PC-9 (cell line): Measurements from ENCODE around the gene PHF20. TPM values are rescaled to one million over a fixed set of nuclear protein-coding genes. Genes with fewer than 3 reads are reported as not detected.

Experiments used
- BruUV-seq: library from RNA; stranded (reverse); fragments of 400-500 nt; replicated peaks from 2 replicates; lab custom pipeline; 2021; lab: Mats Ljungman, UMichigan
- CTCF ChIA-PET: fragments of 300-600 bp; sonication (Branson Sonifier 250); formaldehyde crosslinking; loops from one replicate; lab custom pipeline; 2022; ENCODE audit warnings: antibody characterized with exemption; lab: Charles Lee
- POLR2A ChIA-PET: fragments of 300-600 bp; sonication (Branson Sonifier 250); formaldehyde crosslinking; loops from one replicate; lab custom pipeline; 2022; ENCODE audit warnings: antibody characterized with exemption; ENCODE audit not compliant: unreplicated experiment; lab: Charles Lee
- DNase-seq, 2 experiments: peaks; one replicate each; pipeline versions ENCODE4 v3.0.0 to v3.0.0-alpha.2; 2015 to 2022; ENCODE audit warnings: mixed read lengths in 1 of 2
- H2AFZ ChIP-seq: fragments of 200-600 bp; sonication (generic); 2 replicates; pipeline ENCODE4 v1.8.1; 2017; ENCODE audit warnings: antibody characterized with exemption
- H3F3A ChIP-seq: fragments of 200-600 bp; sonication (generic); 2 replicates; pipeline ENCODE4 v1.8.1; 2017; ENCODE audit warnings: antibody characterized with exemption, mild to moderate bottlenecking, low read depth; ENCODE audit not compliant: insufficient read depth
- H3K27ac ChIP-seq: fragments of 200-600 bp; sonication (generic); 2 replicates; pipeline ENCODE4 v1.6.1; 2016; ENCODE audit warnings: mixed run types
- H3K27me3 ChIP-seq: fragments of 200-600 bp; sonication (generic); 2 replicates; pipeline ENCODE4 v1.6.1; 2016; ENCODE audit warnings: low read depth, mixed run types; ENCODE audit not compliant: insufficient read depth
- H3K36me3 ChIP-seq: fragments of 200-600 bp; sonication (generic); 2 replicates; pipeline ENCODE4 v1.6.1; 2016; ENCODE audit warnings: low read depth, mixed run types
- H3K4me1 ChIP-seq: fragments of 200-600 bp; sonication (generic); replicated peaks from 2 replicates; pipeline ENCODE4 v1.6.1; 2016; ENCODE audit warnings: mixed run types; ENCODE audit not compliant: insufficient read depth
- H3K4me2 ChIP-seq: fragments of 200-600 bp; sonication (generic); 2 replicates; pipeline ENCODE4 v1.6.1; 2017; ENCODE audit warnings: mixed run types
- H3K4me3 ChIP-seq: fragments of 200-600 bp; sonication (generic); 2 replicates; pipeline ENCODE4 v1.6.1; 2016; ENCODE audit warnings: mixed run types
- H3K79me2 ChIP-seq: fragments of 200-600 bp; sonication (generic); 2 replicates; pipeline ENCODE4 v1.6.1; 2017; ENCODE audit warnings: low read depth, mixed run types
- H3K9me2 ChIP-seq: fragments of 200-600 bp; sonication (generic); 2 replicates; pipeline ENCODE4 v1.8.1; 2017; ENCODE audit warnings: mild to moderate bottlenecking; ENCODE audit not compliant: insufficient read depth
- H3K9me3 ChIP-seq: fragments of 200-600 bp; sonication (generic); 2 replicates; pipeline ENCODE4 v1.8.1; 2016; ENCODE audit warnings: low read depth; ENCODE audit not compliant: insufficient read depth
- H4K20me1 ChIP-seq: fragments of 200-600 bp; sonication (generic); 2 replicates; pipeline ENCODE4 v1.8.1; 2017; ENCODE audit not compliant: insufficient read depth
- EZH2 ChIP-seq: fragments of 200-600 bp; sonication (generic); IDR thresholded peaks from 2 replicates; pipeline ENCODE4 v1.8.0; 2017; ENCODE audit warnings: antibody characterized with exemption, low read depth
- intact Hi-C: fragments of 100-400 bp; cut with micrococcal nuclease; formaldehyde crosslinking; loops from one replicate; pipeline ENCODE4 v1.10.0; 2022; ENCODE audit not compliant: unreplicated experiment
- total RNA-seq: library from RNA; stranded (reverse); gene quantifications from 2 replicates; pipeline ENCODE4 v1.2.3, GENCODE V29; 2021
- TF ChIP-seq, protein P1 (sequence below): fragments of 200-600 bp; sonication (generic); conservative IDR thresholded peaks from 2 replicates; pipeline ENCODE4 v1.6.1; 2017; ENCODE audit warnings: mixed run types, antibody characterized with exemption, mild to moderate bottlenecking, moderate library complexity

Gene PHF20
- total RNA-seq, 1 experiment from 2014 or later = 59.8 TPM

DNA sequence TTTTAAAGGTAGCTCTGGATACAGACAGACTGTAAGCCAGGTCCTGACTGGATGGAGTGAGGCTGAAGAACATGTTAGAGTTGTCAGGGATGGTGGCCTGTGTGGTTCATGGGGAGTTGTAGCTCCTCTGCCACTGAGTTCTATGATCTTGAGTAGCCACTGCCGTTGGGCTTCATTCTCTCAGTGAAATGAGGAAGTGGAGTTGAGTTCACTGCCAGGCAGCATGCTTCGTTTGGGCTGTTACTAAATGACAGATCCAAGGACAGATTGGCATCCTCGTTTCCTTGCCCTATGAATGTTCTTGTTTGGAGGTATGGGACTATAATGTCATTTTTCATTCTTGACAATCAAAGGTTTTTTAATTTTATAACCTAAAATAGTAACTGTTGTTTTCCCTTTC lies 145.3 kb downstream of the PHF20 start:
- POLR2A ChIA-PET = no interaction called here
- H3K36me3 ChIP-seq = 0 out of 2 replicates have a peak, but pooled peaks cover 6% of the 10 kb centered on the region

DNA sequence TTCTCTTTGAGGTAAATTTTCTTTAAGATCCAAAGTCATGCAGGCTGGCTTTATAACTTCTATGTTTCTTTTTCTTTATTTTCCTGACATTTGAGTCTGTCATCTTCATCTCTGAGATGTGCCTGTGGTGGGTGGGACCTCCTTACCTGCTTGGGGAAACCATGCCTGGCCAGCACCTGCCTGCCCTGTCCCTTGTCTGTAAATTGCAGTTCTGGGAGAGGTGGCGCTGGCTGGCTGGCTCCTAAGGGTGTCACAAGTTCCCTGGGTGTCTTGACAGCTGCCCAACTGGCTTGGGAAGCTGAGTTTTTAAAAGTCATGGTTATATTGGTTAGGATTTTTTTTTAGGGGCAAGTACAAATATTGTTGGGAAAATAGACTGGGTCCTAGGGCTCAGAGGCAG lies 146.2 kb downstream of the PHF20 start:
- intact Hi-C loops = no loop called here
- Histone ChIP-seq H3K27me3 (no peaks in the 10 kb centered on the region), H3K27ac (no peak overlapping the region), H3K4me2 (no peak overlapping the region), H3K36me3 (0 out of 2 replicates have a peak, but pooled peaks cover 6% of the 10 kb centered on the region), H2AFZ (no peak overlapping the region), H4K20me1 (no peaks in the 10 kb centered on the region), H3F3A (no peaks in the 10 kb centered on the region; the same call in 1 of the 2 replicates), H3K4me1 (no peaks in the 10 kb centered on the region), H3K4me3 (no peak overlapping the region), H3K79me2 (no peaks in the 10 kb centered on the region), H3K9me3 (no peaks in the 10 kb centered on the region), H3K9me2 (no peaks in the 10 kb centered on the region)
- no TSS peak for BruUV-seq
- TF ChIP-seq, protein P1, sequence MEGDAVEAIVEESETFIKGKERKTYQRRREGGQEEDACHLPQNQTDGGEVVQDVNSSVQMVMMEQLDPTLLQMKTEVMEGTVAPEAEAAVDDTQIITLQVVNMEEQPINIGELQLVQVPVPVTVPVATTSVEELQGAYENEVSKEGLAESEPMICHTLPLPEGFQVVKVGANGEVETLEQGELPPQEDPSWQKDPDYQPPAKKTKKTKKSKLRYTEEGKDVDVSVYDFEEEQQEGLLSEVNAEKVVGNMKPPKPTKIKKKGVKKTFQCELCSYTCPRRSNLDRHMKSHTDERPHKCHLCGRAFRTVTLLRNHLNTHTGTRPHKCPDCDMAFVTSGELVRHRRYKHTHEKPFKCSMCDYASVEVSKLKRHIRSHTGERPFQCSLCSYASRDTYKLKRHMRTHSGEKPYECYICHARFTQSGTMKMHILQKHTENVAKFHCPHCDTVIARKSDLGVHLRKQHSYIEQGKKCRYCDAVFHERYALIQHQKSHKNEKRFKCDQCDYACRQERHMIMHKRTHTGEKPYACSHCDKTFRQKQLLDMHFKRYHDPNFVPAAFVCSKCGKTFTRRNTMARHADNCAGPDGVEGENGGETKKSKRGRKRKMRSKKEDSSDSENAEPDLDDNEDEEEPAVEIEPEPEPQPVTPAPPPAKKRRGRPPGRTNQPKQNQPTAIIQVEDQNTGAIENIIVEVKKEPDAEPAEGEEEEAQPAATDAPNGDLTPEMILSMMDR = no peak
- TF ChIP-seq EZH2 = no peak
- no peak for DNase-seq
- ChIA-PET CTCF (no interaction called here), POLR2A (no interaction called here)

More for the DNA sequence above, 145.3 kb downstream of the PHF20 start:
- no peaks in the 10 kb centered on the region for H3K79me2 ChIP-seq
- intact Hi-C loops = no loop called here
- H3K9me3 ChIP-seq = no peaks in the 10 kb centered on the region
- BruUV-seq = no TSS peak
- TF ChIP-seq, protein P1 = no peak
- H2AFZ ChIP-seq = no peak overlapping the region
- CTCF ChIA-PET = interaction anchor here (0.7 kb wide), 1 partner anchor 1924 kb away, joined by 3 read pairs; no protein-coding TSS in a partner anchor
- H3F3A ChIP-seq = no peaks in the 10 kb centered on the region; the same call in 1 of the 2 replicates
- H4K20me1 ChIP-seq = no peaks in the 10 kb centered on the region
- H3K9me2 ChIP-seq = no peaks in the 10 kb centered on the region
- no peaks in the 10 kb centered on the region for H3K4me1 ChIP-seq
- no peak overlapping the region for H3K27ac ChIP-seq
- no peak overlapping the region for H3K4me3 ChIP-seq
- no peak overlapping the region for H3K4me2 ChIP-seq
- no peaks in the 10 kb centered on the region for H3K27me3 ChIP-seq
- DNase-seq = no peak

DNA sequence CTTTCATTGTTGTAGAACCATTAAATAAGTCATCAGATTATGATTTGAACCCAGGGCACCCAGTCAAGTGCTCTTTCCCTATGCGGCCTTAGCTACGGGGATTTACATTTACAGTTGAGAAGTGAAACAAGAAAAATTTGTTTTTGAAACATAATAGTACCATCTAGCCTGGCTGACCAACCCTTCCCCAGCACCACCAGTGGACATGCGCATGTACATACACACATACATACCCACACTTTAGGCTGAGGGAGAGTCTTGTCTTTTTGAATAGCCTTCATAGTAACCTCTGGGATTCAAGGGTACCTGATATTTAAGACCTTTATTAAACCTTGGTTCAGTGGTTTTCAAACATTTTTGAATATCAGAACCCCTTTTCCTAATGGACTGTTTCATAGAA lies 148.7 kb downstream of the PHF20 start:
- Histone ChIP-seq H3F3A (no peaks in the 10 kb centered on the region; the same call in 1 of the 2 replicates), H2AFZ (no peak overlapping the region), H3K27ac (no peak overlapping the region), H3K36me3 (no peaks in the 10 kb centered on the region), H3K79me2 (no peaks in the 10 kb centered on the region), H3K9me2 (no peaks in the 10 kb centered on the region), H3K9me3 (no peaks in the 10 kb centered on the region), H3K27me3 (no peaks in the 10 kb centered on the region), H3K4me3 (no peak overlapping the region), H3K4me2 (no peak overlapping the region), H4K20me1 (no peaks in the 10 kb centered on the region; the same call in 1 of the 2 replicates), H3K4me1 (no peaks in the 10 kb centered on the region)
- no peak for DNase-seq
- TF ChIP-seq EZH2 = no peak
- TF ChIP-seq, protein P1 = no peak
- intact Hi-C loops = no loop called here
- no TSS peak for BruUV-seq
- ChIA-PET CTCF (no interaction called here), POLR2A (no interaction called here)
